Cardiac fibroblast (primary cell): Measurements from ENCODE around the gene SFRP2.

Source experiments
- DNase-seq, 2 donors: peaks; one replicate each; pipeline versions ENCODE4 v3.0.0 to v3.0.0-alpha.2; 2010; ENCODE audit warnings: low read depth in 2 of 2
- H3K4me3 ChIP-seq, 2 donors: replicated peaks in 1 of 2; 1 replicate in 1 of 2; 2 replicates in 1 of 2; pipeline ENCODE4 v1.5.1; 2011; ENCODE audit warnings: low read depth in 2 of 2, low read length in 2 of 2, mild to moderate bottlenecking in 2 of 2, moderate library complexity in 1 of 2
- CTCF ChIP-seq: IDR thresholded peaks from one replicate; pipeline ENCODE4 v1.5.1; 2011; ENCODE audit warnings: low read depth, mild to moderate bottlenecking, low read length, inconsistent platforms

SFRP2 gene

GRCh38 chr4:153788413-153789276, at the start of gene SFRP2:
TSS of gene SFRP2 (minus strand) at chr4:153789083. CDS start at chr4:153788835, 248 bp downstream.
- no peak within 1 kb of the TSS for H3K4me3 ChIP-seq
- DNase-seq = no peak
- TF ChIP-seq CTCF = no peak

GRCh38 chr4:153838564-153838963, 49.7 kb upstream of the SFRP2 start:
- no peak overlapping the region for H3K4me3 ChIP-seq
- no peak for TF ChIP-seq CTCF
- no peak for DNase-seq

- no peak for DNase-seq
- no peak overlapping the region for H3K4me3 ChIP-seq
- no peak for TF ChIP-seq CTCF
Observed at GRCh38 chr4:153834901-153835300, 46.0 kb upstream of the SFRP2 start.

GRCh38 chr4:153832720-153833287, 43.9 kb upstream of the SFRP2 start:
- H3K4me3 ChIP-seq = no peak overlapping the region
- DNase-seq = no peak
- TF ChIP-seq CTCF = no peak

- no peak overlapping the region for H3K4me3 ChIP-seq
- TF ChIP-seq CTCF = no peak
- DNase-seq = no peak
Observed at GRCh38 chr4:153832054-153832453, 43.2 kb upstream of the SFRP2 start.

GRCh38 chr4:153831245-153831644, 42.4 kb upstream of the SFRP2 start:
- TF ChIP-seq CTCF = no peak
- no peak overlapping the region for H3K4me3 ChIP-seq
- DNase-seq = no peak
